Adrenal gland (tissue), 12 donors: ENCODE data around the gene MYO10. TPM values are rescaled to one million over a fixed set of nuclear protein-coding genes. Genes with fewer than 3 reads are reported as not detected.

Experiments
- DNase-seq, 7 donors: peaks; one replicate each; pipeline ENCODE4 v3.0.0-alpha.2; 2019 to 2020
- H3K27ac ChIP-seq, 5 donors: fragments of 200-600 bp; sonication (generic) in 4 of 5; 1 replicate in 3 of 5; 2 replicates in 2 of 5; pipeline versions ENCODE4 v1.5.1 to v1.8.0; 2016 to 2020; ENCODE audit warnings: mild to moderate bottlenecking in 1 of 5
- H3K27me3 ChIP-seq: fragments of 200-600 bp; 2 replicates; pipeline ENCODE4 v1.8.0; 2021
- H3K36me3 ChIP-seq, 2 donors: fragments of 200-600 bp; replicated peaks in 1 of 2; 1 replicate in 1 of 2; 2 replicates in 1 of 2; pipeline versions ENCODE4 v1.5.1 to v1.8.0; 2018 to 2022
- H3K4me1 ChIP-seq, 2 donors: fragments of 200-600 bp; replicated peaks in 1 of 2; 1 replicate in 1 of 2; 2 replicates in 1 of 2; pipeline versions ENCODE4 v1.5.1 to v1.8.0; 2018 to 2021
- H3K4me3 ChIP-seq, 4 donors: fragments of 200-600 bp; sonication (generic) in 3 of 4; one replicate each; pipeline ENCODE4 v1.5.1; 2016 to 2018
- H3K9me3 ChIP-seq, 3 donors: fragments of 200-600 bp; sonication (generic) in 1 of 3; replicated peaks in 1 of 3; 1 replicate in 2 of 3; 2 replicates in 1 of 3; pipeline versions ENCODE4 v1.5.1 to v1.8.0; 2016 to 2021
- POLR2A ChIP-seq, 2 donors: fragments of 450-650 bp; IDR thresholded peaks; one replicate each; pipeline ENCODE4 v1.6.1; 2017; ENCODE audit warnings: antibody characterized with exemption in 2 of 2, mild to moderate bottlenecking in 2 of 2, moderate library complexity in 1 of 2
- WGBS, 4 donors: extraction: QIAGEN DNeasy Blood & Tissue Kit in 2 of 4; methylation state at CpG; one replicate each; pipeline versions ENCODE4 v1.1.5 to v1.1.7; 2013 to 2017; 5-methylcytosine and 5-hydroxymethylcytosine counted together
- intact Hi-C, 2 donors: fragments of 100-400 bp; cut with DNase I; formaldehyde crosslinking; loops; one replicate each; pipeline versions ENCODE4 v1.14.1 to v1.15.0; 2022 to 2023
- polyA plus RNA-seq, 3 donors: library from polyadenylated mRNA; stranded (reverse); fragments of 200-250 nt in 2 of 3; fragments of 350-450 nt in 1 of 3; fragmentation: Illumina TruSeq in 1 of 3; extraction: RNeasy Lipid Tissue Mini Kit (QIAGEN cat#74804) in 1 of 3; gene quantifications; one replicate each; pipeline ENCODE4 v1.2.3, GENCODE V29; 2013 to 2014
- total RNA-seq, 9 donors: library from RNA; depleted of rRNA in 4 of 9; stranded (reverse); fragments of >200 nt in 4 of 9; fragments of 120-200 nt in 1 of 9; fragmentation: NEBNext Ultra II Directional in 1 of 9; extraction: Animal tissue kit (Norgen Biotek cat#: 25700) in 1 of 9; gene quantifications; one replicate each; pipeline versions ENCODE4 v1.1.0 to v1.2.4, GENCODE V29; 2013 to 2023
- TF ChIP-seq, protein P1 (sequence below), 6 experiments: fragments of 450-650 bp in 4 of 6; fragments of 200-600 bp in 2 of 6; sonication (generic) in 1 of 6; IDR thresholded peaks; 1 replicate in 5 of 6; 2 replicates in 1 of 6; pipeline versions ENCODE4 v1.5.1 to v1.8.0; 2016 to 2021; ENCODE audit warnings: antibody characterized with exemption in 6 of 6, mild to moderate bottlenecking in 2 of 6, moderate library complexity in 1 of 6
- donor health status: healthy with polysubstance abuse.
- donor health status: Bipolar disorder and iron deficiency.
- donor health status: DM: yes; HTN: yes; CAD: no.
- donor health status: DM: no; HTN: no; CAD: no.
- donor health status: DM: no; HTN: no; CAD: no.
- donor health status: DM: yes; HTN: yes; CAD: no.

The MYO10 gene
- total and polyA plus RNA-seq, 12 donors, result 2.2 to 38.9 (median 10.5) TPM

DNA sequence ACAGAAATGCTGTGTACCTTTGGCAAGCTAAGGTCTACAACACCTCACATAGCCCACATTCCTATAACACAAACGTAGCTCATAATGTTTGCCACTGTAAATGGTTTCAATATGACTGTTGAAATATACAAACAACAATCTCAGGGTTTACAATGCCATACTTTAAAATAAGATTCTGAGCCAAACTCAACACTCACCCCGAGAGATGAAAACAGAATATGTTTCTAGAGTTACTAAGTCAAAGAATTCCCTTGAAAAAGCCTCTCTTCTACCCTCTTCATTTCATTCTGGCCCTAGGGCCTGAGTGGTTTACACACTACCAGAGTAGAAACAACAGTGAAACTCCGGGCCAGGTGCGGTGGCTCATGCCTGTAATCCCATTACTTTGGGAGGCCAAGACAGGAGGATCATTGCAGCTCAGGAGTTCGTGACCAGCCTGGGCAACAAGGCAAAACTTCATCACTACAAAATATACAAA is 72.6 kb downstream of the MYO10 start:
- DNase-seq, result no peak
- no peaks in the 10 kb centered on the region for H3K27me3 ChIP-seq
- TF ChIP-seq POLR2A (IDR thresholded peaks at IDR 0.05), result no peak
- WGBS, 4 donors, result 82 to 87% (median 85%) methylated on average over 5 of the region's 5 CpGs
- no peaks in the 10 kb centered on the region for H3K4me1 ChIP-seq
- H3K9me3 ChIP-seq, result no peaks in the 10 kb centered on the region
- H3K27ac ChIP-seq, result no peak overlapping the region
- H3K4me3 ChIP-seq, result no peak overlapping the region
- H3K36me3 ChIP-seq, result no peaks in the 10 kb centered on the region
- intact Hi-C loops, result no loop called here

DNA sequence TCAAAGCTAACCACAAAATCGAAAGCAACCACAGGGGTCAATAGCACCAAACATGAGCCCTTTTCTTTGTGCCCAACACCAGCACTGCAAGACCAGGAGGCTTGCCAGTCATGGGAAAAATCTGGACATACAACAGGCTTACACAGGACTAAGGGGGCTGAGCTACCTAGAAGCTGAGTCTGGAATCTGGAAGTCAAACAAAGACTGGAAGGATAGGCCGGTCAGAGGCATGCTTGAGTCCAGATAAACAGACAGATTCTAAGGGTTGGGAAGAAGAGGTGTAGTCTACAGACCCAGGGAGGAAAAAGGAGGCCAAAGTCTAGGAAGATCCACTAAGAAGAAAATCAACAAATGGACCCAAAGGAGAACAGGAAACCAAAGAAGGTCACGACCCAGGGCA is 73.3 kb downstream of the MYO10 start:
- intact Hi-C loops, result no loop called here
- no peak for TF ChIP-seq POLR2A (IDR thresholded peaks at IDR 0.05)
- TF ChIP-seq, protein P1, sequence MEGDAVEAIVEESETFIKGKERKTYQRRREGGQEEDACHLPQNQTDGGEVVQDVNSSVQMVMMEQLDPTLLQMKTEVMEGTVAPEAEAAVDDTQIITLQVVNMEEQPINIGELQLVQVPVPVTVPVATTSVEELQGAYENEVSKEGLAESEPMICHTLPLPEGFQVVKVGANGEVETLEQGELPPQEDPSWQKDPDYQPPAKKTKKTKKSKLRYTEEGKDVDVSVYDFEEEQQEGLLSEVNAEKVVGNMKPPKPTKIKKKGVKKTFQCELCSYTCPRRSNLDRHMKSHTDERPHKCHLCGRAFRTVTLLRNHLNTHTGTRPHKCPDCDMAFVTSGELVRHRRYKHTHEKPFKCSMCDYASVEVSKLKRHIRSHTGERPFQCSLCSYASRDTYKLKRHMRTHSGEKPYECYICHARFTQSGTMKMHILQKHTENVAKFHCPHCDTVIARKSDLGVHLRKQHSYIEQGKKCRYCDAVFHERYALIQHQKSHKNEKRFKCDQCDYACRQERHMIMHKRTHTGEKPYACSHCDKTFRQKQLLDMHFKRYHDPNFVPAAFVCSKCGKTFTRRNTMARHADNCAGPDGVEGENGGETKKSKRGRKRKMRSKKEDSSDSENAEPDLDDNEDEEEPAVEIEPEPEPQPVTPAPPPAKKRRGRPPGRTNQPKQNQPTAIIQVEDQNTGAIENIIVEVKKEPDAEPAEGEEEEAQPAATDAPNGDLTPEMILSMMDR (IDR thresholded peaks at IDR 0.05), result no peak
- Histone ChIP-seq H3K9me3 (no peaks in the 10 kb centered on the region), H3K27me3 (no peaks in the 10 kb centered on the region), H3K4me1 (no peaks in the 10 kb centered on the region), H3K27ac (no peak overlapping the region), H3K36me3 (no peaks in the 10 kb centered on the region), H3K4me3 (no peak overlapping the region)
- no peak for DNase-seq
- WGBS, 4 donors, result 75 to 83% (median 80%) methylated on average over 3 of the region's 3 CpGs

DNA sequence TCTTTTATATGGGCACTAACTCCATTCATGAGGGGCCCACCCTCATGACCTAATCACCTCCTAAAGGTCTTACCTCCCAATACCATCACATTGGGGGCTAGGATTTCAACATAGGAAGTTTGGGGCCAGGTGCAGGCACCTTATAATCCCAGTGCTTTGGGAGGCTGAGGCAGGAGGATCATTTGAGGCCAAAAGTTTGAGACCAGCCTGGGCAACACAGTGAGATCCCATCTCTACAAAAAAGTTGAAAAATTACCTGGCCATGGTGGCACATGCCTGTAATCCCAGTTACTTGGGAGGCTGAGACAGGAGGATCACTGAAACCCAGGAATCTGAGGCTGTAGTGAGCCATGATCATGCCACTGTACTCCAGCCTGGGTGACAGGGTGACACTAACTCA is 76.7 kb downstream of the MYO10 start:
- Histone ChIP-seq H3K27me3 (no peaks in the 10 kb centered on the region), H3K9me3 (no peaks in the 10 kb centered on the region), H3K36me3 (no peaks in the 10 kb centered on the region), H3K4me3 (no peak overlapping the region), H3K27ac (no peak overlapping the region), H3K4me1 (peaks cover 0 to 13% of the 10 kb centered on the region in 2 donors)
- DNase-seq, result no peak
- intact Hi-C loops, result no loop called here
- TF ChIP-seq POLR2A (IDR thresholded peaks at IDR 0.05), result no peak
- TF ChIP-seq, protein P1 (IDR thresholded peaks at IDR 0.05), result no peak

DNA sequence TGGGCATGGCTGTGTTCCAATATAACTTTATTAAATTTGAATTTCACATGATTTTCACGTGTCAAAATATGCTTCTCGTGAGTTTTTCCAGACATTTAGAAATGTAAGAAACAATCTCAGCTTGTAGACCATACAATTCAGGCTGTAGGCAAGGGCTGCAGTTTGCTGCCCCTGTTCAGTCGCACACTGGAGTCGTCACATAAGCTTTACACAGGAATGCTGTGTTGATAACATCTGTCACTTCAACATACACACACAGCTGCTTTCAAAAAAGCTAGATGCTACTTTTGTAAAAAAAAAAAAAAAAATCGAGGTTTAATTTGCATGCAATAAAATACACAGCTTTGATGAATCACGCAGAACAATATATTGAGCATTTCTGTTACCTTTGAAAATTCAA is 77.9 kb downstream of the MYO10 start:
- no peak overlapping the region for H3K4me3 ChIP-seq
- peaks cover 0 to 13% of the 10 kb centered on the region in 2 donors for H3K4me1 ChIP-seq
- H3K27me3 ChIP-seq, result no peaks in the 10 kb centered on the region
- H3K9me3 ChIP-seq, result no peaks in the 10 kb centered on the region
- intact Hi-C loops, result no loop called here
- DNase-seq, result no peak
- WGBS, 4 donors, result 85 to 91% (median 87%) methylated on average over 6 of the region's 6 CpGs
- H3K36me3 ChIP-seq, result no peaks in the 10 kb centered on the region
- TF ChIP-seq POLR2A (IDR thresholded peaks at IDR 0.05), result no peak
- TF ChIP-seq, protein P1 (IDR thresholded peaks at IDR 0.05), result no peak
- no peak overlapping the region for H3K27ac ChIP-seq

DNA sequence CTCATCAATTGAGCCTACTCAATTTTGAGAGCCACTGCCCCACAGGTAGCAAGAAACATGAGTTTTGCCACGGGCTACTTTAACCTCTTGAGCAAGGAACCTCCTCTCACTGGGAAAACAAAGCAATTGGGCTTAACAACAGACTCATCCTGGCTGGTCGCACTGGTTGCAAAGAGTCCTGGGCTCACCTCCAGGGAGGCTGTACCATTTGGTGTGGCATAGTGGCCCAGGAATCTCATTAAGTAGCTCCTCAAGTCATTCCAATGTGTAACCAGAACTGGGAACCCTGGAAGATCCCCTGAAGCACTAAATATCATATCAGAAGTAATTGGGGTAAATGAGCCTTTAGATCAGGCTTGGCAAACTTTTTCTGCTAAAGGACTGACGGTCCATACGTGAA is 78.5 kb downstream of the MYO10 start:
- no peak for DNase-seq
- 83 to 94% (median 88%) methylated on average over 4 of the region's 4 CpGs for WGBS, 4 donors
- Histone ChIP-seq H3K4me1 (peaks cover 0 to 13% of the 10 kb centered on the region in 2 donors), H3K27me3 (no peaks in the 10 kb centered on the region), H3K9me3 (no peaks in the 10 kb centered on the region), H3K27ac (no peak overlapping the region), H3K4me3 (no peak overlapping the region), H3K36me3 (no peaks in the 10 kb centered on the region)
- intact Hi-C loops, result no loop called here
- no peak for TF ChIP-seq POLR2A (IDR thresholded peaks at IDR 0.05)
- TF ChIP-seq, protein P1 (IDR thresholded peaks at IDR 0.05), result no peak
